Keratinocyte (primary cell): ENCODE data around the gene ADH1C.

Experiments
- CTCF ChIP-seq, 3 experiments: IDR thresholded peaks in 1 of 3; conservative IDR thresholded peaks in 1 of 3; optimal IDR thresholded peaks in 1 of 3; 2 replicates in 2 of 3; 3 replicates in 1 of 3; pipeline versions ENCODE3 to v1.5.1; 2011; ENCODE audit warnings: low read length in 3 of 3, mild to moderate bottlenecking in 3 of 3, moderate library complexity in 2 of 3, control low read depth in 1 of 3, inconsistent platforms in 1 of 3; ENCODE audit not compliant: insufficient read depth in 2 of 3; ENCODE audit errors: extremely low read depth in 1 of 3
- EZH2 ChIP-seq: IDR thresholded peaks from one replicate; pipeline ENCODE4 v1.6.1; 2012; ENCODE audit warnings: inconsistent platforms, mild to moderate bottlenecking, low read length, moderate library complexity

- no peak for TF ChIP-seq CTCF (optimal IDR thresholded peaks at IDR 0.05 in 1 of 3, IDR thresholded peaks at IDR 0.05 in 1 of 3, conservative IDR thresholded peaks at IDR 0.05 in 1 of 3; ENCODE audit: extremely low read depth in 1 of 3, insufficient read depth in 2 of 3, low read length in 3 of 3)
- TF ChIP-seq EZH2, result no peak
These were observed 13.4 kb downstream of the ADH1C start for GRCh38 chr4:99339172-99339571.
